Left hindlimb (tissue), 1 donor: ENCODE results near the gene DLGAP1.
"Not testable (repeated sequence)": the region's sequence is repeated elsewhere in the genome, so short reads cannot be mapped to it uniquely, and the experiment has no call there.

Source experiments
- DNase-seq: peaks from one replicate; pipeline ENCODE4 v3.0.0-alpha.2; 2018

Gene DLGAP1

DNA sequence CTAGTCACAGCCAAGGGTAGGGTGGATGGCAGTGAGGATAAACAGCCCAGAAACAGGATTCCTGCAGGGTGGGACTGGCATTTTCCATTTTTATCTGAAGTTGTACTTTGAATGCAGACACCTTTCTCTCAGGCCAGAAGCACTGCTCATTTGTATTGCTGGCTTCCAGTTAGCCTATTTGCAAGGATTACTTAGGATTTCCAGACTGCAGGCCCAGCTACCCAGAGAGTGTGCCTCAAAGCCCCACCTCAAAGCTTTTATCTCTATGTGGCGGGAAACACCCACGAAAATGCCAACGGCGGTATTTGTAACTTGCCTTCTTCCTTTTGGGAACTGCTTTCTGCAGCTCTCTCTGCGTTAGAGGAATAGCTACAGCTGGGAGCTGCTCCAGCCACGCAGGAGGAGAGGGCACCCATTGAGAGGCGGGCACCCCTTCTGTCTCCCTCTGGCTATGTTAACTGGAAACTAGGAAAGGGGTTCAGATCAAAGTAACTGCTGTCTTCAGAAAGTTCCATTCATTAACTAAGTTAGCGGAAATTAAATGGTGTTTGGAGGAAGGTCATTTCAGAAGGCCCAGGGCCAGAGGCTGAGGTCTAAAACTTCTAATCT is 860.2 kb downstream of the DLGAP1 start:
- no peak for DNase-seq

DNA sequence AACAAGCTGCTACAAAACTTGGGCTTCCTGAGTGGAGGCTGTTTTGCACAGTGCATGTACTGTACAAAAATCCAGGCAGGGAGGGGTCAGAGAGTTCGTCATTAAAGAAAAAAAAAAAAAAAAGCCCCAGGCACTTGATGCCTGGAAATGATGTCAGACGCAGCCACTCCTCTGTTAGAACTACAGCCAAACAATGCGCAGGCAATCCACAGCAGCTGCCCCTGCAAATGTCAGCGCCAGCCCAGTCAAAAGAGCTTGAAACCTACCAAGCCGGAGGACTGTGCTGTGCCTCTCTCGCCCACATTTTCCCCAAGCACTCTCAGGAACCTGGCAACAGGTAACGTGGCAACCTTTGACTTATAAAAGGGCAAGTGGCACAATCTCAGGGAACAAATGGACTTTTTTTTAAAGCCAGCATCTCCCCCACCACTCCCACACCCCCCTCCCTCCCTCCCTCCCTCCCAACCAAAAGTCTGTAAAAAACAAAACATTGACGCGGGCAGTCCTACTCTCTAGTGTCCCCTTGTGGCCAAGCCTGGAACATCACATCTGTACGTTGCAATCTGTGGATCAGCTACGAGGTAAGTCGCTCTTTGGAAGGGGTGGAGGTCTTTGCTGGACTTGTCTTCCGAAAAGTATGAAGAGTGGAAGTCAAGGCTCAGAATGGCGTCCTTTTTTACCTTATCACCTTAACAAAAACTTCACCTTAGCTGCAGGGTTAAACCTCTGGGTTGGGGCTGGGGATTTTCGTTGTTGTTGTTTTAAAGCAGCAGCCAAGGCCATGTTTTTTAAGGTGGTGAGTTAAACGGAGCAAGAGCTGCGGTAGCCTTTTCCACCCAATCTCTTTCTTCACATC is 861.0 kb downstream of the DLGAP1 start:
- peak; percentile 93 for DNase-seq

DNA sequence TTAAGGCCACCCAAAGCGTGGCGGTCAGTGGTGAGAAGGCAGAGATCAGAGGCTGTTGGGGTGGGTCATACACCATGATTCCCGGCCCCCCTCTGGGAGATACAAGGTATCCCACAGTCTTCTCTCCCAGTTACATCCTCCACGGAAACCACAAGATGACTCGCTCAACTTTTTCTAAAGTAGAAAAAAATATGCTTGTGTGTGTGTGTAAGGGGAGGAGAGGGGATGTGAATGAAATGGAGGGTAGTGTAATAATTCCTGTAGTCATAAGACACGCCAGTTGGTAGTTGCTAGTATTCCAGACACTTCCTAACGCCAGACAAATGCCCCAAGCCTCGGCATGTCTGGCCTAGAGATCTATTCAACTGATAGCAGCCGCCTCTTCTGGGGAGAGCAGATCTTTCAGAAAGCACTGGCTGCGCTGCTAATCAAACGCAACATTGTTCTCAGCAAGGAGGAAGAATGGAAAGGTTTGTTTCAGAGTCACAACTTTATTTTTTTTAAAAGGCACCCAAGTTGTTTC is 861.7 kb downstream of the DLGAP1 start:
- DNase-seq: no peak

DNA sequence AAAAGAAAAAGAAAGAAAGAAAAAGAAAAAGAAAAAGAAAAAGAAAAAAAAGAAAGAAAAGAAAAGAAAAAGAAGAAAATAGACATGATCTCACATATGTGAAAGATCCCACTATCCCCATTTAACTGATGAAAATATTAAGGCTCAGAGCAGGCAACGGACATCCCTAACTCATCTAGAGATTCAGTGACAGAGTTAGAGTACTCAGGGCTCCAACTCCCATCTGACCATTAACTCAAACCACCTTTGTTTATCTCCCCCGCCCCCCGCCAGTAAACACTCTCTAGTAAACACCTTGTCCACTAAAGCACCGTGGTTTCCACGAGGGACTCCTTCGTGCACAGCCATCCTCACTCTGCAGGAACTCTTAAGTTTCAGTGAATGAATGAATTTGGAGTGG is 862.2 kb downstream of the DLGAP1 start:
- no peak for DNase-seq

DNA sequence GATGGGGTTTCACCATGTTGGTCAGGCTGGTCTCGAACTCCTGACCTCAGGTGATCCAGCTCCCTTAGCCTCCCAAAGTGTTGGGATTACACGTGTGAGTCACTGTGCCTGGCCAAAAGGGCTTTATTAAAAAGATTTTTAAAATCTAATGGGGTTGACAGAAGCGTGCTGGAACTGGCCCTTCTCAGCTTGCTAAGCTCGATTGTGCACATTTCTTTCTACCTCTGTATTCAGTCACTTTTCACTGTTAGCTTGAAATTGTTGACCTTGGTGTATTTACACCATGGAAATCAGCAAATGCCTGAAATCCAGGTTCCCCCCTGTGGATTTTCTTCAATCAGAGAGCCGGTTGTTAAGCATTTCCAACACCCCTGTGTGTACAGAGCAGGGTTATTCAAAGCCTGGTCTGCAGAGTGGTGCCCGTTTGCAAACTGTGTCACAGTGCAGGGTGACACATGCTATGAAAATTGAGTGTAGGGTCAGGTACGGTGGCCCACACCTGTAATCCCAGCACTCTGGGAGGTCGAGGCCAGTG is 864.9 kb downstream of the DLGAP1 start:
- no peak for DNase-seq

DNA sequence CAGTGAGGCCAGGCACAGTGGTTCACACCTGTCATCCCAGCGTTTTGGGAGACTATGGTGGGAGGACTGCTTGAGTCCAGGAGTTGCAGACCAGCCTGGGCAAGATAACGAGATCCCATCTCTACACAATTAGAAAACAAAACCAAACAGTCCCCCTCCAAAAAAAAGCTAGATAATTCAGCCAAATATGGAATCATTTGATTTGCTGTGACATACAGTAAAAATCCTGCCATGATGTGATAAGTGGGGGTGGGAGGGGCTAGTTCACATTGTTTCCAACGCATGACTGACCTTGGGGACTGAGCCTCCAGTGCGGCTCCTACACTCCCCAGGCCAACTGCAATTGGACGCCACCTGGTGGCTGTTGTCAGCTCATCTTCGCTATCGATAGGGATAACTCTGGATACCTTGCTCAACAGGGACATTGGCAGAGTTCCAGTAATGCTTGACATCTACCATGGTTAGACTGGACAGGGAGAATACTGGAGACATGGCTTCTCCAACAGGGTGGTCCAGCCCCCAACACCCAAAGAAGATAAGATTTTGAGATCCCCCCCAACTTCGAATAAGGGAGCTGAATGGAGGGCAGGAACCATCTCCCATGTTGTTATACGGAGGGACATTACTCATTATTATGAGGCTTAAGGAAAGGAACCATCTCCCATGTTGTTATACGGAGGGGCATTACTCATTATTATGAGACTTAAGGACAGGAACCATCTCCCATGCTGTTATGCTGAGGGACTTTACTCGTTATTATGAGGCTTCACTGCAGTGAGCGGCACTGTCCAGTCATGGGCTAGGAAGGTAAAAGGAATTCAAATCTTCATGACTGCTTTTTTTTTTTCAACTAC is 869.2 kb downstream of the DLGAP1 start:
- DNase-seq: peak; percentile 72

DNA sequence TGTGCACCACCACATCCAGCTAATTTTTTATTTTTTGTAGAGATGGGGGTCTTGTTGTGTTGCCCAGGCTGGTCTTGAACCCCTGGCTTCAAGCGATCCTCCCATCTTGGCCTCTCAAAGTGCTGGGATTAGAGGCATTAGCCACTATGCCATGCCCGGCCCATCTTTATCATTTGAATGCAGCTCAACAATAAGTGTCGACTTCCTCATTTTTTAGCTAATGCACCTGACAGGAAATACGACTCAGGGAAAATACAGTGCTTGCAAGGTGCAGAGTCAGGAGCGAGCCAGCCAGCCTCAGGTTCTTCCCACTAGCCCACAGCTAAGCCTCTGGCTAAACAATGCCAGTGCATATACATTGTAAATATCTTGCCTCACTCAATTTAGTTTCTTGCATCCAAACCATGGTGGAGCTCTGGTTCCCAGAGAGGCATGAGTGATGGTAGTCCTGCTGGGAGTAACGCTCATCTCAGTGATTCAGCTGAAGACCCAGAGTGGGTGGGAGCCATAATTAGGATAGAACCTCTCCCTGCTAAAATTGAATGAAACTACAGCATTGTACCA is 870.1 kb downstream of the DLGAP1 start:
- DNase-seq: no peak

DNA sequence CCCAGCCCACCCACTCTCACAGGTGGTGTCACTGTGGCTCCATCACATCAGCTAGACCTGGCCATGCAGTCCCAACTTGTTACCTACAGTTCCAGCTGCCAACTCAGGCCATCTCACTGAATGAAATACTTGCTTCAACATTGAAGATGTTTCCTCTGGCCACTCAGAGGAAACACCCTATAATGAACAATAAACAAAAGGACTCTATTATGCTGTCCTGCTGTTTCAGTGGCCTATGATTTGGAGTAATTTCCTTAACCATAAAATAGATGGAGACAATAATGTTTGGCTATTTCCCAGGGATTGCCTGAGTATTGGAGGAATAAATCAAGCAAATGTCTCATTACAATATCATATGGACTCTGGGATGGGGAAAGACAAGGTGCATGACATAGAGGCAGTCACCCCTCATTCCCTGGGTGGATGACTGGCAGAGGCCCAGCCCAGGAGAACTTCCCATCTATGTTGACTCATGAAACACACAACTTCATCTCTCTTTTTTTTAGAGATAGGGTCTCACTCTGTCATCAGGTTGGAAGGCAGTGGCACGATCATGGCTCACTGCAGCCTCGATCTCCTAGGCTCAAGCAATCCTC is 870.7 kb downstream of the DLGAP1 start:
- DNase-seq: no peak

DNA sequence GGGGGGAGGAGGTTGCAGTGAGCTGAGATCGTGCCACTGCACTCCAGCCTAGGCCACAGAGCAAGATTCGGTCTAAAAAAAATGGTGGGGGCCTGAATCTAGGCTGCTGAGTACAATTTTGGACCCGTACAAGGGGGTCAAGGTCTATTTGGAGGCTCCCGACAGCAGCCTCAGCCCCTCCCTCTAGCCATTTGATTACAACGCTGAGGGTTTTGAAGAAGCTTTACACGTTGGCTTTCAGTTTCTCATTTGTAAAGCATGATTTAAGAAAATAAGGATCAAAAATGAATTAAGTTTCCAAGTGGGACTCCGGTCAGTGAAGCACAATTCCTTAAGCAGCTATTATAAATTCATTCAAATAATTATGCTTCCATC is 871.2 kb downstream of the DLGAP1 start:
- DNase-seq: no peak

DNA sequence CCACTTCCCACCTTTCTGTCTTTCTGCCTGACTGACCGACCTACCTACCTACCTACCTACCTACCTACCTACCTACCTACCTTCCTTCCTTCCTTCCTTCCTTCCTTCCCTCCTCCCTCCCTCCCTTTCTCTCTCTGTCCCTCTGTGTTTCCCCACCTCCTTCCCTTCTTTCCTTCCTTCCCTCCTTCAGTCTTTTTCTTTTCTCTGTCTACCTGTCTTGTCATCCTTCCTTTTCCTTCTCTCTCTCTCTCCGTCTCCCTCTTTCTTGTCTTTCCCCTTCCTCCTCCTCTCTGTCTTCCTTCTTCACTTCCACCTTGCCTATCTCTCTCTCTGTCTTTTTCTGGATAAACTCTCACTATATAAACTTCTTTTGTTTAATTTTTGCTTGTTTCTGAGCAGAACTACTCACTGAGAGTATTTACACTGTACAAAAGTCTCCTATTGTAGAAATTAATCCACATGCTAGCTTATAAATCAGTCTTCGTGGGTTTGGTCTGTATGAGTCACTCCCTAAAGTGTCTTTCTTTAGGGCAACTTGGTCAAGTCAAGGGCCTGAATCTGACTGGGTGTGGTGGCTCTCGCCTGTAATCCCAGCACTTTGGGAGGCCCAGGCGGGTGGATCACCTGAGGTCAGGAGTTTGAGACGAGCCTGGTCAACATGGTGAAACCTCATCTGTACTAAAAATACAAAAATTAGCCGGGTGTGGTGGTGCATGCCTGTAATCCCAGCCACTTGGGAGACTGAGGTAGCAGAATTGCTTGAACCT is 871.8 kb downstream of the DLGAP1 start:
- not testable (repeated sequence) for DNase-seq

DNA sequence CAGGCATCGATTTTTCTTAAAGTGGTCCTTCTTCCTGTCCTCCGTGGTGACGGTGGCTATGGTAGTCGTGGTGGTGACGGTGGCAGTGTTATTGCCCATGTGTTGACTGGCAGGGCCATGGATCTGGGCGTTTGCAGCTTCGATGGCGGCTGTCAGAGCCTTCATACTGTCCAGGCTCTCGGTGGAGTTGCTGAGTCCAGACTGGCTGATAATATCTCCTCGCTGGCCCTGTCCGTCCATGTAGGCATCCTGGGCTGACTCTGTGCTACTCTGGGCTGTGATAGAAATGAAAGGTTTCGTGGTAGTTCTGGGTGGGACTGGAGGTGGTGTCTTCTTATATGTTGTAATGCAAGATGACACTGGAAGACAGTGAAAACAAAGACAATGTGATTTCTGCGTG is 873.2 kb downstream of the DLGAP1 start:
- DNase-seq: no peak

DNA sequence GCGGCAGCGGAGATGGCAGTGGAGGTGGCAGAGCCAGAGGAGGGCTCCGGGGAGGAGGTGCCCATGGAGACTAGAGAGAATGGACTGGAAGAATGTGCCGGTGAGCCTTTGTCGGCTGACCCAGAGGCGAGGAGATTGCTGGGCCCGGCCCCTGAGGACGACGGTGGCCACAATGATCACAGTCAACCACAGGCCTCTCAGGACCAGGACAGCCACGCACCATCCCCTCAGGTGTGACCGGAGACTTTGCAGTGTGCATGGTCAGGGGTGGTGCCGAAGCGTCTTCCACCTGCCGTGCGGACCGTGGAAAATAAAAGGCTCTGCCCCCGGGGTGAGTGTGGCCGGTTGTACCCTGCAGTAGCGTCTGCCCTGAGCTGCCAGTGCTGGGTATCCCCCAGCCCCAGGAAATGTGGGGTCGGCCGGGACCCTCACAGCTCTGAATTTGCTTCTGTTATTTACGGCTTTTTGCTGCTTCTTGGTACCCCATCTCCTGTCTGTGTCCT is 874.5 kb downstream of the DLGAP1 start:
- DNase-seq: not testable (repeated sequence)

DNA sequence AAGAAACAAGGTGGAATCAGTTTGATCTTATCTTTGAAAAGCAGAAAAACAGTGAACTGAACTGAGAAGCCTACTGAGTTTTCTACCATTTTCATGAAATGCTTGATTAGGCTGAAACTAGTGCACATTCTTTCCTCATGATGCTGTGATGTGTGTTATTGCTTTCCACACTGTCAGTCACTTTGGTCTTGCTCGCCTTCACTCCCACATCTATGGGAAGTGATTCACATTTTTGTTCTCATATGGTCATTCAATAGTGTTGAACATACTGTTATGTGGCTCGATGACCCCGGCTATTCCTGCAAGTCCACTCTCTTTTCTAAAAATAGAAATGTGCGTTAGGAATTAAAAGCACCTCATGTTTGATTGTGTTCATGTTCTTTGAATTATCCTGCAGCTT is 875.4 kb downstream of the DLGAP1 start:
- no peak for DNase-seq

DNA sequence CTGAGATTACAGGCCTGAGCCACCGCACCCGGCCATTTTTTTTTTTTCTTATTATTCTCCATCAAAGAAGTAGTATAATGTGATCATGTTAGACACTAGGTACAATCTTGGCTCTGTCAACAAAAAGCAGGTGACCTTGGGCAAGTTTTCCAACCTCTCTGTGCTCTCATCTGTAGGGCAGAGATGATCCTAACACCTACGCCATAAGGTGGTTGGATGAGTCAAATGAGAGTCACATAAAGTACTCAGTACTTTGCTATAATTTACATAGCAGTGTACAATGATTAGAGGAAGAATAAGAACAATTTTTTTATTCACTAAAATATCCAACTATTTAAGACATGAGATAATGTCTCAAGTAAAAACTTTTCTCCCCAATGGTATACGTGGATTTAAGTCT is 876.5 kb downstream of the DLGAP1 start:
- no peak for DNase-seq

DNA sequence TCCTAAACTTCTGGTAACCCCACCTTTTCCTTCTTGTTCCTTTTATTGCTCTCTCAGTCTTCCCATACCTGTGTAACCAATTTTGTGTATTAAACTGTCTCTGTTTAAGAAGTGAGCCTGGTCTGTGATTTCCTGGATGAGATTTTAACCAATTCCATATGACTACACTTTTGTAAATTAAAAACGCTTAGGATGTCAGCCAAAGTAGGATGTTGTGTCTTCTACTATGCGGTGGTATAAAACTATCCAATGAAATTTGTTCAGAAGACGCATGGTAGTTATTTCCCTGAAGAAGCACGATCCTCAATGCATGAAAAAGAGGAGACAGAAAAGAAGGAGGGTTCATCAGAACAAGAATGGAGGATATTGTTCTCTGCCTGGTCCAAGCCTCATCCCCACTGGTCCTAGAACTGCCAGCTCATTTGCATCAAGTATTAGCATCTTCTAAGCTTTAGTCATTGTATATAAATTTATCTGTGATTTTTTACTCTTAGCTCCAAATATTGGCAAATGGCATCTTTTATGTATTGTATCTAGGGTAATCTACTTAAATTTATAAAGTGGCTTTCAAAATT is 877.7 kb downstream of the DLGAP1 start:
- DNase-seq: no peak

DNA sequence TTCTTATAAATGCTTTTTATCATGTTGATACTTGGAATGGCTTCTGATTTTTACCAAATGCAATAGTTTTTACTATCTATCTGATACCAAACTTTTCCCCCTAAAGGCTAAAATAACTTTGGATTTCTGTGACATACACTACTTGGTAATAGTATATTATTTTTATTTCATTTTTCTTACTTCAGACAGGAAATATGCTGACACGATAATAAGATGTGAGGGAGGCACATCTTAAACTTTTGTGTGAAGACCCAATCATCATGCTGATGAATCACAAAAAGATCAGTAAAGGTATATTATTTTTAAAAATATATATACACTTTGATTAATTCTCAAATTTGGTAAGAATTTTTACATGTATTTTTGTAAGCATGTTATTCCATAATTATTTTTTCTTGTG is 882.3 kb downstream of the DLGAP1 start:
- no peak for DNase-seq

DNA sequence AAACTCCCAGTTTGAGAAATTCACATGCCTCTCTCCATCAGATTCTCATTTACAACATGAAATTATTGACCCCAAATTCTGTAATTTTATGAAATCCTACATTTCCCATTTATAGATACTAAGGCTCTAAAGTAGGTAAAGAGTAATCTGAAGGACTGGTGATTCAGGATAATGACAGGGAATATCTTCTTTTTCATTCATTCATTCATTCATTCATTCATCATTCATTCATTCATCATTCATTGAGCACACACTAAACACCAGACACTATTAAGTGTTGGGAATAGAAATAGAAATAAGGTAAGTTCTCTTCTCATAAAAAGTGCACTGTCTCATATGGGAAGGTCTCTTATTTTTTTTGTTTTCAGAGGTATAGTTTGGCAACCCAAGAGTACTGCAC is 888.3 kb downstream of the DLGAP1 start:
- DNase-seq: no peak

DNA sequence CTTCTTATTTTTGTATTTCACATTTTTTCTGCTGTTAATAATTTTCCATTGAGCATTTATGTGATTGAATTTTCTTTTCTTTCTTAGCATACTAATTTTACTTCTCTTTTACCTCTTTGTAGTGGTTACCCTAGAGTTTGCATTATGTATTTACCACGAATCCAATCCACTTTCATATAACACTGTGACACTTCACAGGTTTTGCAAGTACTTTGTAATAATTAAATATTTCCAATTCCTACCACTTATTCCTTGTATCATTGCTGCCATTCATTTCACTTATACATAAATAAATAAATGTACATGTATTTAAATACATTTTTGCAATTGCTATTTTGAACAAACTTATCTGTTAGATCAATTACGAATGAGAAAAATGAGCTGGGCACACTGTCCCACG is 894.4 kb downstream of the DLGAP1 start:
- no peak for DNase-seq

DNA sequence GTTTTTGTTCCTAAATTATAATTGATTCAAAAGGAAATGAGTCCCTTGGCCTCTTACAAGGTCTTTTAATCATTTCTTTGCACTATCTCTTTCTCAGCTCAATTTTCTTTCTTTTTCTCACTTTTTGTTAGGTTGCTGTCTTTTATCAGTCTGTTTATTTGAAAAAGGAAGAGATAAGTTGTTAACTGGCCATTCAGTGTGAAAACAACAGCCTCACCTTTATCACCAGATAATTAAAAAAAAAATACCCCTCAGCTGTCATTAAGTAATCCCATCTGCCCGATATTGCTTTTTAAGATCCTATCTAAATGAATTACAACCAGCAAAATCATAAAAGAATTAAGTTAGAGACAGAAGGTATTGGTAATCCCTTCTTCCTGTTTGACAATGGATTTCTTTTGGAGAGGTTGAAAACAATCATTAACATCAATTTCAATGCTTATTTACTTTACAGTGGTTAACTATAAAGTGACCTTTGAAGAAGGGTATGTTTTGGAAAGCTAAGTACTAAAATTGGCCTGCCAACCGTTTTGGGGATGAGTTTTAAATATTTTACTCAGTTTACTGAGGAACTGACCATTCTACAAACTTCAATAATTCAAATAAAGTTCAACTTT is 900.2 kb downstream of the DLGAP1 start:
- DNase-seq: no peak

DNA sequence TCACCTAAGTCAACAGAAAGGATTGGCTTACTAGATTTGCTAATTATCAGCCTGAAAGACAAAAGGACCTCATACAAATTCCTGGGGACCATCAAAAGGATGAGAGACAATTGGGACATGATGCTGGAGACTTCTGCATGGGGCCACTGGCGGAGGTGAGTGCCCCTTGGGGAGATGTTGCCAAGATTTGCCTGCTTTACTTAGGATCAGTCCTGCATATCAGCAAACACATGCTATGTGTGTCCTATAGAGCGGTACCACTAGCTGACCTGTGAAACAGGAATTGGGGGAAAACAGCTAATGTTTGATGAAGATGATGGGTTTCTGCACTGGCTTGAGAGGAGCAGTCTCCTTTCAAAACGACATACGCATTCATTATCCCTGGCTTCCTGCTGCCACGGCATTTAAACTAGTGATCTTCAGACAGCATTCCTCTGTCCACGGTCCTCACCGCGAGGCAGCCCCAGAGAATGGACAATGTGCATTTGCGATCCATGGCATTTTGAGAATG is 901.0 kb downstream of the DLGAP1 start:
- no peak for DNase-seq
